Body of pancreas (tissue), 4 donors: ENCODE results near the gene ADAMTS6.

Experiments used
- POLR2A ChIP-seq, 3 donors: fragments of 450-650 bp; IDR thresholded peaks; one replicate each; pipeline ENCODE4 v1.6.1; 2016; ENCODE audit warnings: antibody characterized with exemption in 3 of 3, mild to moderate bottlenecking in 2 of 3
- TF ChIP-seq, protein P1 (sequence below), 7 experiments: fragments of 450-650 bp in 4 of 7; fragments of 200-600 bp in 3 of 7; sonication (generic) in 3 of 7; IDR thresholded peaks; one replicate each; pipeline ENCODE4 v1.5.1; 2016 to 2019; ENCODE audit warnings: antibody characterized with exemption in 7 of 7

DNA sequence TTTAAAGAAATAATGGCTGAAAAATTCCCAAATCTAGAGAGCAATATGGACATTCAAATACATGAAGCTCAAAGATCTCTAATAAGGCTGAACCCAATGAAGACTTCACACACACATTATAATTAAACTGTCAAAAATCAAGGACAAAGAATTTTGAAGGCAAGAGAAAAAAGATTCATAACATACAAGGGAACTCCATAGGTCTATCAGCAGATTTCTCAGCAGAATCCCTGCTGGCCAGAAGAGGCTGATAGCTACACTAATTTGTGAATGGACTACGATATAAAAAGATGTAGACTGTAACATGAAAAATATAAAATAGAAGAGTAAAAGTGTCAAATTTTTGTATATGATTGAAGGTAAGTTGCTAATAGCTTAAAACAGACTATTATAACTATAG, 251.9 kb downstream of the ADAMTS6 start:
- TF ChIP-seq, protein P1, sequence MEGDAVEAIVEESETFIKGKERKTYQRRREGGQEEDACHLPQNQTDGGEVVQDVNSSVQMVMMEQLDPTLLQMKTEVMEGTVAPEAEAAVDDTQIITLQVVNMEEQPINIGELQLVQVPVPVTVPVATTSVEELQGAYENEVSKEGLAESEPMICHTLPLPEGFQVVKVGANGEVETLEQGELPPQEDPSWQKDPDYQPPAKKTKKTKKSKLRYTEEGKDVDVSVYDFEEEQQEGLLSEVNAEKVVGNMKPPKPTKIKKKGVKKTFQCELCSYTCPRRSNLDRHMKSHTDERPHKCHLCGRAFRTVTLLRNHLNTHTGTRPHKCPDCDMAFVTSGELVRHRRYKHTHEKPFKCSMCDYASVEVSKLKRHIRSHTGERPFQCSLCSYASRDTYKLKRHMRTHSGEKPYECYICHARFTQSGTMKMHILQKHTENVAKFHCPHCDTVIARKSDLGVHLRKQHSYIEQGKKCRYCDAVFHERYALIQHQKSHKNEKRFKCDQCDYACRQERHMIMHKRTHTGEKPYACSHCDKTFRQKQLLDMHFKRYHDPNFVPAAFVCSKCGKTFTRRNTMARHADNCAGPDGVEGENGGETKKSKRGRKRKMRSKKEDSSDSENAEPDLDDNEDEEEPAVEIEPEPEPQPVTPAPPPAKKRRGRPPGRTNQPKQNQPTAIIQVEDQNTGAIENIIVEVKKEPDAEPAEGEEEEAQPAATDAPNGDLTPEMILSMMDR (IDR thresholded peaks at IDR 0.05): no peak
- TF ChIP-seq POLR2A (IDR thresholded peaks at IDR 0.05): no peak
